Fibroblast of lung (primary cell): ENCODE results near the gene HPCAL1. TPM values are rescaled to one million over a fixed set of nuclear protein-coding genes. Genes with fewer than 3 reads are reported as not detected.

Source experiments
- DNase-seq, 2 donors: peaks; one replicate each; pipeline versions ENCODE4 v3.0.0 to v3.0.0-alpha.2; 2010; ENCODE audit warnings: low read depth in 2 of 2
- H2AFZ ChIP-seq: 2 replicates; pipeline ENCODE4 v1.5.1; 2012; ENCODE audit warnings: low read length, control low read depth, inconsistent platforms
- H3K27ac ChIP-seq: 2 replicates; pipeline ENCODE4 v1.5.1; 2011; ENCODE audit warnings: low read length, control low read depth; ENCODE audit not compliant: insufficient read depth
- H3K27me3 ChIP-seq: 2 replicates; pipeline ENCODE4 v1.5.1; 2011; ENCODE audit warnings: mild to moderate bottlenecking, low read length; ENCODE audit not compliant: control insufficient read depth, insufficient read depth
- H3K36me3 ChIP-seq: 2 replicates; pipeline ENCODE4 v1.5.1; 2011; ENCODE audit warnings: low read length; ENCODE audit not compliant: control insufficient read depth, insufficient read depth
- H3K4me1 ChIP-seq: 2 replicates; pipeline ENCODE4 v1.5.1; 2011; ENCODE audit warnings: low read length; ENCODE audit not compliant: control insufficient read depth, insufficient read depth; ENCODE audit errors: extremely low read depth
- H3K4me2 ChIP-seq: 2 replicates; pipeline ENCODE4 v1.5.1; 2011; ENCODE audit warnings: low read length, control low read depth; ENCODE audit not compliant: insufficient read depth; ENCODE audit errors: extremely low read depth
- H3K4me3 ChIP-seq, 4 experiments: fragments of 200-600 bp in 1 of 4; sonication (generic) in 1 of 4; replicated peaks in 1 of 4; 2 replicates each; pipeline ENCODE4 v1.5.1; 2011 to 2016; ENCODE audit warnings: low read length in 4 of 4, low read depth in 3 of 4, mild to moderate bottlenecking in 3 of 4, control low read depth in 2 of 4, inconsistent platforms in 1 of 4, mixed read lengths in 1 of 4; ENCODE audit not compliant: insufficient read depth in 1 of 4; ENCODE audit errors: control extremely low read depth in 1 of 4
- H3K79me2 ChIP-seq: 2 replicates; pipeline ENCODE4 v1.5.1; 2012; ENCODE audit warnings: mild to moderate bottlenecking, low read length, inconsistent platforms; ENCODE audit not compliant: control insufficient read depth, insufficient read depth
- H3K9ac ChIP-seq: 2 replicates; pipeline ENCODE4 v1.5.1; 2011; ENCODE audit warnings: mild to moderate bottlenecking, low read length, control low read depth; ENCODE audit not compliant: insufficient read depth
- H3K9me3 ChIP-seq: 2 replicates; pipeline ENCODE4 v1.5.1; 2012; ENCODE audit warnings: low read depth, low read length; ENCODE audit not compliant: control insufficient read depth, insufficient read depth
- H4K20me1 ChIP-seq: 2 replicates; pipeline ENCODE4 v1.5.1; 2011; ENCODE audit warnings: low read length; ENCODE audit not compliant: control insufficient read depth, insufficient read depth; ENCODE audit errors: extremely low read depth
- EZH2 ChIP-seq: IDR thresholded peaks from 2 replicates; pipeline ENCODE4 v1.5.1; 2012; ENCODE audit warnings: low read length, control low read depth, mild to moderate bottlenecking; ENCODE audit errors: missing control alignments
- polyA plus RNA-seq, 2 donors: library from polyadenylated mRNA; depleted of rRNA in 1 of 2; stranded (reverse) in 1 of 2; unstranded in 1 of 2; fragments of >200 nt; gene quantifications; 2 replicates each; pipeline ENCODE4 v1.2.1, GENCODE V29; 2011 to 2012; ENCODE audit warnings: missing spikeins in 1 of 2
- total RNA-seq: library from RNA; depleted of rRNA; stranded (reverse); fragments of >200 nt; gene quantifications from 2 replicates; pipeline ENCODE4 v1.2.1, GENCODE V29; 2014
- TF ChIP-seq, protein P1 (sequence below), 2 donors: IDR thresholded peaks in 1 of 2; conservative IDR thresholded peaks in 1 of 2; 1 replicate in 1 of 2; 2 replicates in 1 of 2; pipeline ENCODE4 v1.5.1; 2011 to 2012; ENCODE audit warnings: low read length in 2 of 2, control low read depth in 1 of 2, inconsistent platforms in 1 of 2, low read depth in 1 of 2, mild to moderate bottlenecking in 1 of 2

The HPCAL1 gene
- total and polyA plus RNA-seq, 2 donors (not counting 1 experiment from before 2014, with no cell fraction given), result 11.4 to 34.5 TPM

- no peak overlapping the region for H3K9ac ChIP-seq
- H3K4me2 ChIP-seq, result no peak overlapping the region
- no peaks in the 10 kb centered on the region for H3K36me3 ChIP-seq
- H3K27ac ChIP-seq, result no peak overlapping the region
- H2AFZ ChIP-seq, result no peak overlapping the region
- no peaks in the 10 kb centered on the region for H3K79me2 ChIP-seq
- H3K4me3 ChIP-seq, result no peak overlapping the region
- no peaks in the 10 kb centered on the region for H4K20me1 ChIP-seq
- H3K27me3 ChIP-seq, result no peaks in the 10 kb centered on the region
- no peak for DNase-seq
- H3K4me1 ChIP-seq, result peaks cover 7% of the 10 kb centered on the region
- TF ChIP-seq, protein P1, sequence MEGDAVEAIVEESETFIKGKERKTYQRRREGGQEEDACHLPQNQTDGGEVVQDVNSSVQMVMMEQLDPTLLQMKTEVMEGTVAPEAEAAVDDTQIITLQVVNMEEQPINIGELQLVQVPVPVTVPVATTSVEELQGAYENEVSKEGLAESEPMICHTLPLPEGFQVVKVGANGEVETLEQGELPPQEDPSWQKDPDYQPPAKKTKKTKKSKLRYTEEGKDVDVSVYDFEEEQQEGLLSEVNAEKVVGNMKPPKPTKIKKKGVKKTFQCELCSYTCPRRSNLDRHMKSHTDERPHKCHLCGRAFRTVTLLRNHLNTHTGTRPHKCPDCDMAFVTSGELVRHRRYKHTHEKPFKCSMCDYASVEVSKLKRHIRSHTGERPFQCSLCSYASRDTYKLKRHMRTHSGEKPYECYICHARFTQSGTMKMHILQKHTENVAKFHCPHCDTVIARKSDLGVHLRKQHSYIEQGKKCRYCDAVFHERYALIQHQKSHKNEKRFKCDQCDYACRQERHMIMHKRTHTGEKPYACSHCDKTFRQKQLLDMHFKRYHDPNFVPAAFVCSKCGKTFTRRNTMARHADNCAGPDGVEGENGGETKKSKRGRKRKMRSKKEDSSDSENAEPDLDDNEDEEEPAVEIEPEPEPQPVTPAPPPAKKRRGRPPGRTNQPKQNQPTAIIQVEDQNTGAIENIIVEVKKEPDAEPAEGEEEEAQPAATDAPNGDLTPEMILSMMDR (conservative IDR thresholded peaks at IDR 0.05 in 1 of 2, IDR thresholded peaks at IDR 0.05 in 1 of 2; ENCODE audit: low read depth in 1 of 2, low read length in 2 of 2), result no peak
- no peak for TF ChIP-seq EZH2
- no peaks in the 10 kb centered on the region for H3K9me3 ChIP-seq
These were observed 89.8 kb downstream of the HPCAL1 start for GRCh38 chr2:10392548-10392947.

GRCh38 chr2:10392951-10393639 lies 90.4 kb downstream of the HPCAL1 start:
- Histone ChIP-seq H3K27me3 (no peaks in the 10 kb centered on the region), H3K4me1 (peaks cover 7% of the 10 kb centered on the region), H3K4me2 (no peak overlapping the region), H3K4me3 (no peak overlapping the region), H2AFZ (no peak overlapping the region), H3K9me3 (no peaks in the 10 kb centered on the region), H3K27ac (no peak overlapping the region), H3K36me3 (no peaks in the 10 kb centered on the region), H3K9ac (no peak overlapping the region), H4K20me1 (no peaks in the 10 kb centered on the region), H3K79me2 (no peaks in the 10 kb centered on the region)
- DNase-seq, result no peak
- TF ChIP-seq, protein P1 (conservative IDR thresholded peaks at IDR 0.05 in 1 of 2, IDR thresholded peaks at IDR 0.05 in 1 of 2; ENCODE audit: low read depth in 1 of 2, low read length in 2 of 2), result no peak
- TF ChIP-seq EZH2, result no peak

GRCh38 chr2:10393640-10393982 lies 90.9 kb downstream of the HPCAL1 start:
- no peaks in the 10 kb centered on the region for H3K27me3 ChIP-seq
- H3K79me2 ChIP-seq, result no peaks in the 10 kb centered on the region
- H4K20me1 ChIP-seq, result no peaks in the 10 kb centered on the region
- H3K9ac ChIP-seq, result no peak overlapping the region
- H3K4me1 ChIP-seq, result peaks cover 7% of the 10 kb centered on the region
- H3K27ac ChIP-seq, result no peak overlapping the region
- no peak overlapping the region for H3K4me2 ChIP-seq
- no peaks in the 10 kb centered on the region for H3K9me3 ChIP-seq
- no peak for DNase-seq
- no peak for TF ChIP-seq EZH2
- TF ChIP-seq, protein P1 (conservative IDR thresholded peaks at IDR 0.05 in 1 of 2, IDR thresholded peaks at IDR 0.05 in 1 of 2; ENCODE audit: low read depth in 1 of 2, low read length in 2 of 2), result no peak
- H2AFZ ChIP-seq, result no peak overlapping the region
- no peak overlapping the region for H3K4me3 ChIP-seq
- H3K36me3 ChIP-seq, result no peaks in the 10 kb centered on the region
